HFF-Myc (cell line): ENCODE measurements around the gene SPIB.
A peak's percentile ranks its signal among the peaks of the same experiment; 100 is the strongest.

Experiments used
- DNase-seq: peaks from one replicate; pipeline ENCODE4 v3.0.0-alpha.2; 2011; ENCODE audit warnings: low read depth; ENCODE audit errors: extremely low read depth
- H3K4me3 ChIP-seq: replicated peaks from 2 replicates; pipeline ENCODE4 v1.5.1; 2011; ENCODE audit warnings: low read depth, mild to moderate bottlenecking, control low read depth, low read length
- TF ChIP-seq, protein P1 (sequence below): IDR thresholded peaks from 2 replicates; pipeline ENCODE4 v1.5.1; 2012; ENCODE audit warnings: mild to moderate bottlenecking, low read depth, low read length, control low read depth; ENCODE audit errors: missing control alignments

Gene SPIB

DNA sequence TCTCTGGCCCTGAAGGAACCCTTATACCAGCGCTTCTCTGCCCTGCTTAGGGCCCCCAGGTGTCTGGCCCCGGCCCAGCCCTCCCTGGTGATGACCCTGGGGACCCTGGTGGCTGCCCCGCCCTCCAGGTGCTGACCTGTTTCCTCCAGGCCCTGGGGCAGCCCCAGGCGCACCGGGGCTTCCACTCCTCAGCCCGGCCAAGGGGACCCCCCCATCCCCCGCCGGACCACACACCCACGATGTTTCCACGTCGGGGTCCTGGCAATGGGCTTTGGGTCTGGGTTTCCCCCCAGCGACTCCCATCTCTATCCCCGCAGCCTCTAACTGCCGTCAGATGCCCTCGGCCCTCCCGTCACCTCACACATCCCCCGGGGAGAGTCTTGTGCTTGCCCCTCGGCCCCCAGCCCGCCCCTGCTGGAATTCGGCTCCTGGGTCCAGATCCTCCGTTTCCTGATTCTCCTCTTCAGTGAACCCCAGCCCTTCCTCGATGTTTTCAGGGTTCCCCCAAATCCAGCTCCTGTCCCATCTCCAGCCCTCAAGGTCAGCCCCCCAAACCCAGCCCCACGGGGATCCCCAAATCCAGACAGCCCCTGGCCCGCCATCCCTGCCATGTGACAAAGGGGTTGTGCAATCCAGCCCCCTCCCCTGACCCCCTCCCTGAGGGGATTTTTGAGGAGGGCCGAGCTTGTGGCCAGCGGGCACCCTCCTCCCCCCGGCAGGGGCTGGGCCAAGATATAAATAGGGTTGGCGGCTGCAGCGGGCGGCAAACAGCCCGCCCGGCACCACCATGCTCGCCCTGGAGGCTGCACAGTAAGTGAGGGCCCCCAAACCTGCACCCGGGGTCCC, at the start of gene SPIB:
Gene SPIB, plus strand, starts transcription at position 763 of the 846 bp plus-strand sequence. Its CDS starts 25 bp downstream, at position 788.
- no peak for DNase-seq
- TF ChIP-seq, protein P1, sequence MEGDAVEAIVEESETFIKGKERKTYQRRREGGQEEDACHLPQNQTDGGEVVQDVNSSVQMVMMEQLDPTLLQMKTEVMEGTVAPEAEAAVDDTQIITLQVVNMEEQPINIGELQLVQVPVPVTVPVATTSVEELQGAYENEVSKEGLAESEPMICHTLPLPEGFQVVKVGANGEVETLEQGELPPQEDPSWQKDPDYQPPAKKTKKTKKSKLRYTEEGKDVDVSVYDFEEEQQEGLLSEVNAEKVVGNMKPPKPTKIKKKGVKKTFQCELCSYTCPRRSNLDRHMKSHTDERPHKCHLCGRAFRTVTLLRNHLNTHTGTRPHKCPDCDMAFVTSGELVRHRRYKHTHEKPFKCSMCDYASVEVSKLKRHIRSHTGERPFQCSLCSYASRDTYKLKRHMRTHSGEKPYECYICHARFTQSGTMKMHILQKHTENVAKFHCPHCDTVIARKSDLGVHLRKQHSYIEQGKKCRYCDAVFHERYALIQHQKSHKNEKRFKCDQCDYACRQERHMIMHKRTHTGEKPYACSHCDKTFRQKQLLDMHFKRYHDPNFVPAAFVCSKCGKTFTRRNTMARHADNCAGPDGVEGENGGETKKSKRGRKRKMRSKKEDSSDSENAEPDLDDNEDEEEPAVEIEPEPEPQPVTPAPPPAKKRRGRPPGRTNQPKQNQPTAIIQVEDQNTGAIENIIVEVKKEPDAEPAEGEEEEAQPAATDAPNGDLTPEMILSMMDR = no peak
- no peak within 1 kb of the TSS for H3K4me3 ChIP-seq

DNA sequence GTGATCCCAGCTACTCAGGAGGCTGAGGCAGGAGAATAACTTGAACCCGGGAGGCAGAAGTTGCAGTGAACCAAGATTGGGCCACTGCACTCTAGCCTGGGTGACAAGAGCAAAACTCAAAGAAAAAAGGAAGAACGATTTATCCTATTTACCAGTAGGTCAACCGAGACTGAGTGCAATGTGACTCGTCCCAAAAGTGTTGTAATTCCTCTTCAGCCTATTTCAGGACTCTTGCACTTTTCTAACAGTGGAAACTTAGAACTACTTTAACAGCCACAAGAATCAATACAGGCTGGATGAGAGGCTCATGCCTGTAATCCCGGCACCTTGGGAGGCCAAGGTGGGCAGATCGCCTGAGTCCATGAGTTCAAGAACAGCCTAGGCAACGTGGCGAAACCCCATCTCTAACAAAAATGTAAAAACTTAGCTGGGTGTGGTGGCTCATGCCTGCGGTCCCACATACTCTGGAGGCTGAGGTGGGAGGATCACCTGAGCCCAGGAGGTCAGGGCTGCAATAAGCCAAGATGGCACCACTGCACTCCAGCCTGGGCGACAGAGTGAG, 46.7 kb upstream of the SPIB start:
- TF ChIP-seq, protein P1 = no peak
- H3K4me3 ChIP-seq = no peak overlapping the region
- DNase-seq = no peak

DNA sequence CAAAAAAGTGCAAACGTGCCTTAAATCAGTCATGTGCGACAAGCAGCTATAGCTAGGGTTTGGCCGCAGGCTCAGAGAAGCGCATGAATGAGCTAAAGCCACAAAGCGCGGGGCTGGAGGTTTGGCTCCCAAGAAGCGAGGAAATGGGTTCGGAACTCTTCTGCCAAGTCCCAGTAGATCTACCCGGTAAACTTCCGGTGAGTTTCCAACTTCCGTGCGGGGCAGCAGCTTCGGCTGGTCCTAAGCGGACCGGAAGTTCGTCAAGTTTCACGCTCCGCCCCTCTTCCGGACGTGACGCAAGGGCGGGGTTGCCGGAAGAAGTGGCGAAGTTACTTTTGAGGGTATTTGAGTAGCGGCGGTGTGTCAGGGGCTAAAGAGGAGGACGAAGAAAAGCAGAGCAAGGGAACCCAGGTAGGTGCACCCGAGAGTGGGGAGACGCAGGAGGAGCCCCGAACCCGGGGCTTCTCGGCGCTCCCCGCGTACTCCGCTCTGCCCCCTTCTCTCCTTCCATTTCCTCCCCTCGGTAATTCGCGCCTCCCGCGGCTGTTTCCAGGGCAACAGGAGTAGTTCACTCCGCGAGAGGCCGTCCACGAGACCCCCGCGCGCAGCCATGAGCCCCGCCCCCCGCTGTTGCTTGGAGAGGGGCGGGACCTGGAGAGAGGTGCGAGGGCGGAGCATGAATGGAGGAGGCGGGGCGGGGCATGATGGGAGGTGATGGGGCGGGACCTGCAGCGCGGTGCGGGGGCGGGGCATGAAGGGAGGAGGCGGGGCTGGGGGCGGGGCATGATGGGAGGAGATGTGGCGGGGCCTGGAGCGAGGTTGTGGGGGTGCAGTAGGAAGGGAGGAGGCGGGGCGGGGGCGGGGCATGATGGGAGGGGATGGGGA, 42.3 kb upstream of the SPIB start, which contains the start of gene NR1H2:
Gene NR1H2, plus strand, starts transcription at position 292 of the 885 bp plus-strand sequence. CDS start 1,149 bp downstream, outside the sequence.
- DNase-seq = peak; percentile 93
- peak within 1 kb of the TSS; percentile 90 for H3K4me3 ChIP-seq
- TF ChIP-seq, protein P1 = no peak

DNA sequence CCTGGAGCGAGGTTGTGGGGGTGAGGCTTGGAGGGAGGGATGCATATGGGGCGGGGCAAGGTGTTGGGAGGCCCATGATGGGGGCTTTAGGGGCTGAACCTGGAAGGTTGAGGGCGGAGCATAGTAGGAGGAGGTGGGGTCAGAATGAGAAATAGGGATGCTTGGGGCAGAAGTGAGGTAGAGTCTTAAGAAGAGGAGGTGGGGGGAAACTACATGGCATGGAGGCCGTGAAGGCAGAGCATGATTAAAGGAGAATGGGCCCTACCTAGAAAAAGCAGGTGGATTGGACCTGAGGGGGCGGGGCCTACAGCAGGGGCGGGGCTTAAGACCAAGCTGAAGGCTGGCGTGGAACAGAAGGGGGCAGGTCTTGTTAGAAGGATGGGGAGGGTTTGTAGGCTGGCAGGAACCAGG, 41.7 kb upstream of the SPIB start:
- TF ChIP-seq, protein P1 = no peak
- DNase-seq = no peak
- H3K4me3 ChIP-seq = peak overlapping the region; percentile 11; the same call in 1 of the 2 replicates

DNA sequence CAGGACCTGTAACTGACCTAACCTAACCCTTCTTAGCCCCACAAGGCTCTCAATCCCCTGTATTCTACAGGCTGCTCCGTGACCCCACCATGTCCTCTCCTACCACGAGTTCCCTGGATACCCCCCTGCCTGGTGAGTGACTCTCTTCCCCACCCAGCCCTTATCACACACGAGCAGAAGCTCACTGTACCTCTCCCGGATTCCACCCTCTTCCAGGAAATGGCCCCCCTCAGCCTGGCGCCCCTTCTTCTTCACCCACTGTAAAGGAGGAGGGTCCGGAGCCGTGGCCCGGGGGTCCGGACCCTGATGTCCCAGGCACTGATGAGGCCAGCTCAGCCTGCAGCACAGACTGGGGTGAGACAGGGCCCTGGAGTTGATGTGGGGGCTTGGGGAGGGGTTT, 41.2 kb upstream of the SPIB start:
- TF ChIP-seq, protein P1 = no peak
- DNase-seq = no peak
- H3K4me3 ChIP-seq = no peak overlapping the region

DNA sequence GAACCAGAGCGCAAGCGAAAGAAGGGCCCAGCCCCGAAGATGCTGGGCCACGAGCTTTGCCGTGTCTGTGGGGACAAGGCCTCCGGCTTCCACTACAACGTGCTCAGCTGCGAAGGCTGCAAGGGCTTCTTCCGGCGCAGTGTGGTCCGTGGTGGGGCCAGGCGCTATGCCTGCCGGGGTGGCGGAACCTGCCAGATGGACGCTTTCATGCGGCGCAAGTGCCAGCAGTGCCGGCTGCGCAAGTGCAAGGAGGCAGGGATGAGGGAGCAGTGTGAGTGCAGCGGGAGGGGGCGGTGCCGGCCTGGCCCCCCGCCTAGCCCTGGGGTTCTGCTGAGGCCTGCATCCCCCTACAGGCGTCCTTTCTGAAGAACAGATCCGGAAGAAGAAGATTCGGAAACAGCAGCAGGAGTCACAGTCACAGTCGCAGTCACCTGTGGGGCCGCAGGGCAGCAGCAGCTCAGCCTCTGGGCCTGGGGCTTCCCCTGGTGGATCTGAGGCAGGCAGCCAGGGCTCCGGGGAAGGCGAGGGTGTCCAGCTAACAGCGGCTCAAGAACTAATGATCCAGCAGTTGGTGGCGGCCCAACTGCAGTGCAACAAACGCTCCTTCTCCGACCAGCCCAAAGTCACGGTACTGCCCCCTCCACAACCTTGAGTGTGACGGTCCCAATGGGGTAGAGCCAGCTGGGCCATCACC, 40.4 kb upstream of the SPIB start:
- DNase-seq = no peak
- TF ChIP-seq, protein P1 = no peak
- H3K4me3 ChIP-seq = no peak overlapping the region
